ENCODE measurements around the gene PHOSPHO1. TPM values are rescaled to one million over a fixed set of nuclear protein-coding genes. Genes with fewer than 3 reads are reported as not detected.

PHOSPHO1 gene
- total and polyA plus RNA-seq, 2 donors (not counting 1 experiment from before 2014, with no cell fraction given): 0.14 to 0.17 TPM

GRCh38 chr17:49214676-49215360 is 15.8 kb downstream of the PHOSPHO1 start:
- Histone ChIP-seq H3K27me3 (ENCODE audit: control insufficient read depth, insufficient read depth, low read length) (peaks cover 11% of the 10 kb centered on the region), H3K27ac (ENCODE audit: insufficient read depth, low read length) (no peak overlapping the region), H3K36me3 (ENCODE audit: control insufficient read depth, insufficient read depth, low read length) (no peaks in the 10 kb centered on the region), H4K20me1 (ENCODE audit: control insufficient read depth, extremely low read depth, insufficient read depth, low read length) (no peaks in the 10 kb centered on the region), H3K9ac (ENCODE audit: insufficient read depth, low read length) (no peak overlapping the region), H3K4me2 (ENCODE audit: extremely low read depth, insufficient read depth, low read length) (no peak overlapping the region), H3K4me3 (replicated peaks in 1 of 4; ENCODE audit: control extremely low read depth in 1 of 4, insufficient read depth in 1 of 4, low read depth in 3 of 4, low read length in 4 of 4) (no peak overlapping the region), H3K4me1 (ENCODE audit: control insufficient read depth, extremely low read depth, insufficient read depth, low read length) (peaks cover 2% of the 10 kb centered on the region), H2AFZ (ENCODE audit: low read length) (no peak overlapping the region), H3K9me3 (ENCODE audit: control insufficient read depth, insufficient read depth, low read depth, low read length) (no peaks in the 10 kb centered on the region), H3K79me2 (ENCODE audit: control insufficient read depth, insufficient read depth, low read length) (no peaks in the 10 kb centered on the region)
- no peak for TF ChIP-seq CTCF (conservative IDR thresholded peaks at IDR 0.05 in 1 of 2, IDR thresholded peaks at IDR 0.05 in 1 of 2; ENCODE audit: low read depth in 1 of 2, low read length in 2 of 2)
- TF ChIP-seq EZH2 (IDR thresholded peaks at IDR 0.05; ENCODE audit: low read length, missing control alignments): no peak
- DNase-seq (ENCODE audit: low read depth in 2 of 2): no peak

- Histone ChIP-seq H3K9me3 (ENCODE audit: control insufficient read depth, insufficient read depth, low read depth, low read length) (no peaks in the 10 kb centered on the region), H2AFZ (ENCODE audit: low read length) (no peak overlapping the region), H3K27ac (ENCODE audit: insufficient read depth, low read length) (no peak overlapping the region), H3K9ac (ENCODE audit: insufficient read depth, low read length) (no peak overlapping the region), H4K20me1 (ENCODE audit: control insufficient read depth, extremely low read depth, insufficient read depth, low read length) (no peaks in the 10 kb centered on the region), H3K4me2 (ENCODE audit: extremely low read depth, insufficient read depth, low read length) (no peak overlapping the region), H3K79me2 (ENCODE audit: control insufficient read depth, insufficient read depth, low read length) (no peaks in the 10 kb centered on the region), H3K36me3 (ENCODE audit: control insufficient read depth, insufficient read depth, low read length) (no peaks in the 10 kb centered on the region), H3K27me3 (ENCODE audit: control insufficient read depth, insufficient read depth, low read length) (peaks cover 13% of the 10 kb centered on the region), H3K4me1 (ENCODE audit: control insufficient read depth, extremely low read depth, insufficient read depth, low read length) (peaks cover 4% of the 10 kb centered on the region), H3K4me3 (replicated peaks in 1 of 4; ENCODE audit: control extremely low read depth in 1 of 4, insufficient read depth in 1 of 4, low read depth in 3 of 4, low read length in 4 of 4) (no peak overlapping the region)
- no peak for DNase-seq (ENCODE audit: low read depth in 2 of 2)
- TF ChIP-seq CTCF (conservative IDR thresholded peaks at IDR 0.05 in 1 of 2, IDR thresholded peaks at IDR 0.05 in 1 of 2; ENCODE audit: low read depth in 1 of 2, low read length in 2 of 2) (no peak), EZH2 (IDR thresholded peaks at IDR 0.05; ENCODE audit: low read length, missing control alignments) (no peak)
Observed at GRCh38 chr17:49213847-49214246, 16.7 kb downstream of the PHOSPHO1 start.

- H2AFZ ChIP-seq (ENCODE audit: low read length): no peak overlapping the region
- no peaks in the 10 kb centered on the region for H4K20me1 ChIP-seq (ENCODE audit: control insufficient read depth, extremely low read depth, insufficient read depth, low read length)
- H3K36me3 ChIP-seq (ENCODE audit: control insufficient read depth, insufficient read depth, low read length): no peaks in the 10 kb centered on the region
- H3K9ac ChIP-seq (ENCODE audit: insufficient read depth, low read length): no peak overlapping the region
- no peaks in the 10 kb centered on the region for H3K9me3 ChIP-seq (ENCODE audit: control insufficient read depth, insufficient read depth, low read depth, low read length)
- H3K4me2 ChIP-seq (ENCODE audit: extremely low read depth, insufficient read depth, low read length): no peak overlapping the region
- no peaks in the 10 kb centered on the region for H3K79me2 ChIP-seq (ENCODE audit: control insufficient read depth, insufficient read depth, low read length)
- no peak for DNase-seq (ENCODE audit: low read depth in 2 of 2)
- no peak overlapping the region for H3K4me3 ChIP-seq (replicated peaks in 1 of 4; ENCODE audit: control extremely low read depth in 1 of 4, insufficient read depth in 1 of 4, low read depth in 3 of 4, low read length in 4 of 4)
- H3K4me1 ChIP-seq (ENCODE audit: control insufficient read depth, extremely low read depth, insufficient read depth, low read length): peaks cover 4% of the 10 kb centered on the region
- peaks cover 13% of the 10 kb centered on the region for H3K27me3 ChIP-seq (ENCODE audit: control insufficient read depth, insufficient read depth, low read length)
- no peak for TF ChIP-seq EZH2 (IDR thresholded peaks at IDR 0.05; ENCODE audit: low read length, missing control alignments)
- no peak overlapping the region for H3K27ac ChIP-seq (ENCODE audit: insufficient read depth, low read length)
Observed at GRCh38 chr17:49213399-49213798, 17.2 kb downstream of the PHOSPHO1 start.

All from fibroblast of lung (primary cell).